SU-DHL-6 (cell line): ENCODE results near the gene REEP3.

Experiments used
- EZH2phosphoT487 ChIP-seq: fragments of 200-600 bp; sonication (generic), shearing (Covaris generic); conservative IDR thresholded peaks from 2 replicates; pipeline ENCODE4 v1.6.1; 2018; ENCODE audit warnings: mild to moderate bottlenecking, antibody characterized with exemption, low read length, moderate library complexity, mixed read lengths
- TF ChIP-seq, protein P1 (sequence below): fragments of 200-600 bp; sonication (generic); IDR thresholded peaks from one replicate; pipeline ENCODE4 v1.5.1; 2017; ENCODE audit warnings: antibody characterized with exemption, mild to moderate bottlenecking, low read length, moderate library complexity; ENCODE audit not compliant: insufficient read depth, poor library complexity, severe bottlenecking

DNA sequence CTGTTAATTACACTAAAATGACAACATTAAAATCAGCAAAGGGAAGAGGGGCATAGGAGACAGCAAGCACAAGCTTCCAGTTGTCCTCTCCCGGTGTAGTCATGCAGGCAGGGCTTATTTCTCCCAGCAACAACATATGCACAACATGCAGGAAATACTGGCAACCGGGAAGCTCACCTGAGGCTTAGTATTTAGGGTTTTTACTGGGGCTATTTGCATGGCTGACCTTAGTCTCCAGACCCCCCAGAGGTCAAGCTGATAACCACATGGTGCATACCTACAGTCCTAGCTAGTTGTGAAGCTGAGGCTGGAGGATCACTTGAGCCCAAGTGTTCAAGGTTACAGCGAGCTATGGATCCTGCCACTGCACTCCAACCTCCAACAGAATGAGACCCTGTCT, 42.6 kb upstream of the REEP3 start:
- TF ChIP-seq, protein P1, sequence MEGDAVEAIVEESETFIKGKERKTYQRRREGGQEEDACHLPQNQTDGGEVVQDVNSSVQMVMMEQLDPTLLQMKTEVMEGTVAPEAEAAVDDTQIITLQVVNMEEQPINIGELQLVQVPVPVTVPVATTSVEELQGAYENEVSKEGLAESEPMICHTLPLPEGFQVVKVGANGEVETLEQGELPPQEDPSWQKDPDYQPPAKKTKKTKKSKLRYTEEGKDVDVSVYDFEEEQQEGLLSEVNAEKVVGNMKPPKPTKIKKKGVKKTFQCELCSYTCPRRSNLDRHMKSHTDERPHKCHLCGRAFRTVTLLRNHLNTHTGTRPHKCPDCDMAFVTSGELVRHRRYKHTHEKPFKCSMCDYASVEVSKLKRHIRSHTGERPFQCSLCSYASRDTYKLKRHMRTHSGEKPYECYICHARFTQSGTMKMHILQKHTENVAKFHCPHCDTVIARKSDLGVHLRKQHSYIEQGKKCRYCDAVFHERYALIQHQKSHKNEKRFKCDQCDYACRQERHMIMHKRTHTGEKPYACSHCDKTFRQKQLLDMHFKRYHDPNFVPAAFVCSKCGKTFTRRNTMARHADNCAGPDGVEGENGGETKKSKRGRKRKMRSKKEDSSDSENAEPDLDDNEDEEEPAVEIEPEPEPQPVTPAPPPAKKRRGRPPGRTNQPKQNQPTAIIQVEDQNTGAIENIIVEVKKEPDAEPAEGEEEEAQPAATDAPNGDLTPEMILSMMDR: no peak
- TF ChIP-seq EZH2phosphoT487: no peak
